Measurements from ENCODE around the gene TNS4. TPM values are rescaled to one million over a fixed set of nuclear protein-coding genes. Genes with fewer than 3 reads are reported as not detected.

TNS4 gene
- total RNA-seq, 2 experiments from 2014 or later = 0.22 to 0.97 TPM

DNA sequence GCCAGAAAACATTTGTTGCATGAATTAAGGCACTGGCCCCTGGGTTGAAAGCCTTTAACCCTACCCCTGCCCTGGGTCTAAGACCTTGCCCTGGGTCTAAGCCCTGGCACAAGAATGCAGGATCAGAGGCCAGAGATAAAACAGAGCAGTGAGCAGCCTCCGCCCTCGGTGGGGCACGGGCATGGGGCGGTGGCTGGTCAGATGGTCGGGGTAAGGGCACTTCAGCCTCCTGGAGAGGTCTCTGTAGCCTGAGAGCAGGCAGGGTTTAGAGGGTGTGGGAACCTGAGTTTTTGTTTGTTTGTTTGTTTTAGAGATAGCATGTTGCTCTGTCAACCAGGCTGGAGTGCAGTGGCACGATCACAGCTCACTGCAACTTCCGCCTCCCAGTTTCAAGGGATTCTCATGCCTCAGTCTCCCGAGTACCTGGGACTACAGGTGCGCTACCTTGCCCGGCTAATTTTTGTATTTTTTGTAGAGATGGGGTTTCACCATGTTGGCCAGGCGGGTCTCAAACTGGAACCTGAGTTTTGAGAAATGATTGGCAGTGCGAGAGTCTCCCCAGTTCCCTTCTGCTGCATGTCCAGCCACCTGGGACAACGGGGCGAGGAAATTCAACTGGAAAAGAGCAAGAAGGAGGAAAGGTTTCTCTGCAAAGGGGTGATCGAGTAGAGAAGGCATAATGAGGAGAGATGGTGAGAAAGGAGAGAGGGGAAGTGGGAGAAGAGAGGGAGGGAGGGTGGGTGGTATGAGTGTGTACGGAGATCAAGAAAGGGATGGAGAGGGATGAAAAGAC is 27.7 kb downstream of the TNS4 start:
- intact Hi-C loops (cut with micrococcal nuclease; ENCODE audit: unreplicated experiment) = no loop called here
- H3K9me3 ChIP-seq (ENCODE audit: low read length) = no peaks in the 10 kb centered on the region
- H2AFZ ChIP-seq (ENCODE audit: low read length) = no peak overlapping the region
- no peaks in the 10 kb centered on the region for H3K79me2 ChIP-seq (ENCODE audit: insufficient read depth, low read depth, low read length)
- no peak overlapping the region for H3K4me2 ChIP-seq (ENCODE audit: low read length)
- no peaks in the 10 kb centered on the region for H3K36me3 ChIP-seq (ENCODE audit: insufficient read depth, low read length)
- no peak overlapping the region for H3K27ac ChIP-seq (ENCODE audit: low read depth, low read length, poor library complexity, severe bottlenecking)
- DNase-seq (ENCODE audit: low spot score) = no peak
- H3K9me2 ChIP-seq (ENCODE audit: insufficient read depth, low read length) = no peaks in the 10 kb centered on the region
- H3K4me1 ChIP-seq (ENCODE audit: insufficient read depth, low read length, poor library complexity, severe bottlenecking) = no peaks in the 10 kb centered on the region
- no TSS peak for BruUV-seq (replicated peaks)
- ChIA-PET POLR2A (no interaction called here), CTCF (ENCODE audit: unreplicated experiment) (no interaction called here)
- no peaks in the 10 kb centered on the region for H4K20me1 ChIP-seq (ENCODE audit: insufficient read depth, low read length)
- TF ChIP-seq, protein P1, sequence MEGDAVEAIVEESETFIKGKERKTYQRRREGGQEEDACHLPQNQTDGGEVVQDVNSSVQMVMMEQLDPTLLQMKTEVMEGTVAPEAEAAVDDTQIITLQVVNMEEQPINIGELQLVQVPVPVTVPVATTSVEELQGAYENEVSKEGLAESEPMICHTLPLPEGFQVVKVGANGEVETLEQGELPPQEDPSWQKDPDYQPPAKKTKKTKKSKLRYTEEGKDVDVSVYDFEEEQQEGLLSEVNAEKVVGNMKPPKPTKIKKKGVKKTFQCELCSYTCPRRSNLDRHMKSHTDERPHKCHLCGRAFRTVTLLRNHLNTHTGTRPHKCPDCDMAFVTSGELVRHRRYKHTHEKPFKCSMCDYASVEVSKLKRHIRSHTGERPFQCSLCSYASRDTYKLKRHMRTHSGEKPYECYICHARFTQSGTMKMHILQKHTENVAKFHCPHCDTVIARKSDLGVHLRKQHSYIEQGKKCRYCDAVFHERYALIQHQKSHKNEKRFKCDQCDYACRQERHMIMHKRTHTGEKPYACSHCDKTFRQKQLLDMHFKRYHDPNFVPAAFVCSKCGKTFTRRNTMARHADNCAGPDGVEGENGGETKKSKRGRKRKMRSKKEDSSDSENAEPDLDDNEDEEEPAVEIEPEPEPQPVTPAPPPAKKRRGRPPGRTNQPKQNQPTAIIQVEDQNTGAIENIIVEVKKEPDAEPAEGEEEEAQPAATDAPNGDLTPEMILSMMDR (conservative IDR thresholded peaks at IDR 0.05; ENCODE audit: low read length) = no peak
- TF ChIP-seq EZH2phosphoT487 (IDR thresholded peaks at IDR 0.05; ENCODE audit: borderline replicate concordance, low read depth, low read length) = no peak
- no peak overlapping the region for H3K4me3 ChIP-seq (ENCODE audit: low read depth, low read length, poor library complexity, severe bottlenecking)

GRCh38 chr17:40472733-40473452 is 28.5 kb downstream of the TNS4 start:
- DNase-seq (ENCODE audit: low spot score) = no peak

More at GRCh38 chr17:40472733-40473452, 28.5 kb downstream of the TNS4 start:
- Histone ChIP-seq H3K4me2 (ENCODE audit: low read length) (no peak overlapping the region), H3K9me3 (ENCODE audit: low read length) (no peaks in the 10 kb centered on the region), H3K36me3 (ENCODE audit: insufficient read depth, low read length) (no peaks in the 10 kb centered on the region), H3K79me2 (ENCODE audit: insufficient read depth, low read depth, low read length) (no peaks in the 10 kb centered on the region), H2AFZ (ENCODE audit: low read length) (no peak overlapping the region), H3K4me1 (ENCODE audit: insufficient read depth, low read length, poor library complexity, severe bottlenecking) (no peaks in the 10 kb centered on the region), H3K27ac (ENCODE audit: low read depth, low read length, poor library complexity, severe bottlenecking) (no peak overlapping the region), H3K4me3 (ENCODE audit: low read depth, low read length, poor library complexity, severe bottlenecking) (no peak overlapping the region), H3K9me2 (ENCODE audit: insufficient read depth, low read length) (no peaks in the 10 kb centered on the region), H4K20me1 (ENCODE audit: insufficient read depth, low read length) (no peaks in the 10 kb centered on the region)
- intact Hi-C loops (cut with micrococcal nuclease; ENCODE audit: unreplicated experiment) = no loop called here
- CTCF ChIA-PET (ENCODE audit: unreplicated experiment) = interaction anchor here (0.6 kb wide), 1 partner anchor 116 kb away, joined by 6 read pairs; no protein-coding TSS in a partner anchor
- no TSS peak for BruUV-seq (replicated peaks)
- POLR2A ChIA-PET = no interaction called here
- TF ChIP-seq EZH2phosphoT487 (IDR thresholded peaks at IDR 0.05; ENCODE audit: borderline replicate concordance, low read depth, low read length) = no peak
- TF ChIP-seq, protein P1 (conservative IDR thresholded peaks at IDR 0.05; ENCODE audit: low read length) = no peak
